ENCODE measurements around the gene SH3TC2. TPM values are rescaled to one million over a fixed set of nuclear protein-coding genes. Genes with fewer than 3 reads are reported as not detected.
A peak's percentile ranks its signal among the peaks of the same experiment; 100 is the strongest.

The SH3TC2 gene
- total and polyA plus RNA-seq, 8 donors = under 0.01 to 3.1 (median 0.46) TPM; not detected in 1

- 91 to 98% (median 97%) methylated on average over 3 of the region's 3 CpGs for WGBS, 5 donors
- DNase-seq = no peak
- no peaks in the 10 kb centered on the region for H3K27me3 ChIP-seq
- no peak overlapping the region for H3K4me3 ChIP-seq
- intact Hi-C loops (cut with DNase I; ENCODE audit: low total_unique reads) = no loop called here
- H3K27ac ChIP-seq = peak overlapping the region in 2 of 5 donors; percentile 37 to 74
- H3K36me3 ChIP-seq = no peaks in the 10 kb centered on the region
- H3K4me1 ChIP-seq = peaks cover 9 to 46% (median 31%) of the 10 kb centered on the region in 4 donors
- TF ChIP-seq, protein P1, sequence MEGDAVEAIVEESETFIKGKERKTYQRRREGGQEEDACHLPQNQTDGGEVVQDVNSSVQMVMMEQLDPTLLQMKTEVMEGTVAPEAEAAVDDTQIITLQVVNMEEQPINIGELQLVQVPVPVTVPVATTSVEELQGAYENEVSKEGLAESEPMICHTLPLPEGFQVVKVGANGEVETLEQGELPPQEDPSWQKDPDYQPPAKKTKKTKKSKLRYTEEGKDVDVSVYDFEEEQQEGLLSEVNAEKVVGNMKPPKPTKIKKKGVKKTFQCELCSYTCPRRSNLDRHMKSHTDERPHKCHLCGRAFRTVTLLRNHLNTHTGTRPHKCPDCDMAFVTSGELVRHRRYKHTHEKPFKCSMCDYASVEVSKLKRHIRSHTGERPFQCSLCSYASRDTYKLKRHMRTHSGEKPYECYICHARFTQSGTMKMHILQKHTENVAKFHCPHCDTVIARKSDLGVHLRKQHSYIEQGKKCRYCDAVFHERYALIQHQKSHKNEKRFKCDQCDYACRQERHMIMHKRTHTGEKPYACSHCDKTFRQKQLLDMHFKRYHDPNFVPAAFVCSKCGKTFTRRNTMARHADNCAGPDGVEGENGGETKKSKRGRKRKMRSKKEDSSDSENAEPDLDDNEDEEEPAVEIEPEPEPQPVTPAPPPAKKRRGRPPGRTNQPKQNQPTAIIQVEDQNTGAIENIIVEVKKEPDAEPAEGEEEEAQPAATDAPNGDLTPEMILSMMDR (IDR thresholded peaks at IDR 0.05) = no peak
- TF ChIP-seq POLR2A (IDR thresholded peaks at IDR 0.05) = no peak
- no peak for TF ChIP-seq EP300 (IDR thresholded peaks at IDR 0.05)
- no peak for TF ChIP-seq POLR2AphosphoS5 (IDR thresholded peaks at IDR 0.05)
- H3K9me3 ChIP-seq = no peaks in the 10 kb centered on the region
Measured at GRCh38 chr5:148970876-148971275, 92.0 kb downstream of the SH3TC2 start.

- H3K27me3 ChIP-seq = no peaks in the 10 kb centered on the region
- peak; percentile 67 to 72 for DNase-seq
- no peak overlapping the region for H3K4me3 ChIP-seq
- intact Hi-C loops (cut with DNase I; ENCODE audit: low total_unique reads) = no loop called here
- H3K4me1 ChIP-seq = peaks cover 9 to 52% (median 34%) of the 10 kb centered on the region in 4 donors
- H3K9me3 ChIP-seq = no peaks in the 10 kb centered on the region
- WGBS, 5 donors = 24 to 43% (median 29%) methylated on average over 2 of the region's 2 CpGs
- H3K36me3 ChIP-seq = no peaks in the 10 kb centered on the region
- peak overlapping the region; percentile 24 to 71 (median 48) for H3K27ac ChIP-seq
- TF ChIP-seq EP300 (IDR thresholded peaks at IDR 0.05) = no peak
- TF ChIP-seq, protein P1 (IDR thresholded peaks at IDR 0.05) = no peak
- no peak for TF ChIP-seq POLR2AphosphoS5 (IDR thresholded peaks at IDR 0.05)
- no peak for TF ChIP-seq POLR2A (IDR thresholded peaks at IDR 0.05)
Measured at GRCh38 chr5:148970228-148970627, 92.6 kb downstream of the SH3TC2 start.

- Histone ChIP-seq H3K9me3 (no peaks in the 10 kb centered on the region), H3K27me3 (no peaks in the 10 kb centered on the region), H3K4me3 (no peak overlapping the region), H3K4me1 (peaks cover 9 to 60% (median 35%) of the 10 kb centered on the region in 4 donors), H3K36me3 (no peaks in the 10 kb centered on the region), H3K27ac (peak overlapping the region in 2 of 5 donors; percentile 48 to 71)
- intact Hi-C loops (cut with DNase I; ENCODE audit: low total_unique reads) = no loop called here
- 62 to 87% (median 63%) methylated on average over 3 of the region's 3 CpGs for WGBS, 5 donors
- no peak for DNase-seq
- TF ChIP-seq POLR2A (IDR thresholded peaks at IDR 0.05) (no peak), EP300 (IDR thresholded peaks at IDR 0.05) (no peak), POLR2AphosphoS5 (IDR thresholded peaks at IDR 0.05) (no peak)
- TF ChIP-seq, protein P1 (IDR thresholded peaks at IDR 0.05) = no peak
Measured at GRCh38 chr5:148969291-148969690, 93.6 kb downstream of the SH3TC2 start.

DNA sequence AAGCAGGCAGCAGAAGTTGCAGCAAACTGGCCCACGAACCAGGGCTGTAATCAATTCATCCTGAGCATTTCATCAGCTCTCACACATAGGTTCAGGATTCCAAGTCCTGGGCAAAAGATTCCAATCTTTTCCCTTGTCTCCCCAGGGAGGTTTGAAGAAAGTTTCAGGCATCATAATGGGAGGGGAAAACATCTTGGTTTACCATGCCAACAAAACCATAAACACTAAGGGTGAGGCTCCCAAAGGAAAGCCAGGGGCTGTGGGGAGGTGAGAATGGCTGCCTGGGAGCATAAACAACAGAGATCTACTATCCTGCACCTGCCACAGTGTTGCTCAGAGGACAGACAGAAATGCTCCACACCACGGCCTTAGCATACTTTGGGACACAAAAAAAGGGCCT lies 94.6 kb downstream of the SH3TC2 start:
- intact Hi-C loops (cut with DNase I; ENCODE audit: low total_unique reads) = no loop called here
- TF ChIP-seq EP300 (IDR thresholded peaks at IDR 0.05) = no peak
- Histone ChIP-seq H3K9me3 (no peaks in the 10 kb centered on the region), H3K27ac (peak overlapping the region in 1 of 5 donors; percentile 38), H3K36me3 (no peaks in the 10 kb centered on the region), H3K27me3 (no peaks in the 10 kb centered on the region), H3K4me1 (peaks cover 9 to 64% (median 31%) of the 10 kb centered on the region in 4 donors), H3K4me3 (no peak overlapping the region)
- WGBS, 5 donors = 73 to 87% (median 83%) methylated on average over 2 of the region's 2 CpGs
- DNase-seq = no peak

DNA sequence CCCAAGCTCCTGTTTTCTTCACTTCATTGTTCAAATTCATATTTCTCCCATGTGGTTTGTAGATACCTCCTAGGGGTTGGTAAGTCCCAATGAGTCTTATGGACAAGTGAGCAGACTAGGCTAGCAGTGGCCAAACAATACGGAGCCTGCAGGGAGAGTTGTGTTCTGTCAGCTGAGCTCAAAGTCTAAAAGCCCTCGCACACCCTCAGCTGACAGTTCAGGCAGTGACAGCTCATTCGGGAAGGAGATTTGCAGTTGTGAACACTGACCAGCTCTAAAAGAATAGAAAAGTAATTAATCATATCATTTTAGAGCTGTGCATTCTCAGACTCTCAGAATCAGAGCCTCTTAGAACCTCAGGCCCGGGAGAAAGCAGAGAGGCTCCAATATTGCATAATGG lies 95.1 kb downstream of the SH3TC2 start:
- H3K9me3 ChIP-seq = no peaks in the 10 kb centered on the region
- no peak for TF ChIP-seq POLR2AphosphoS5 (IDR thresholded peaks at IDR 0.05)
- no peak for TF ChIP-seq EP300 (IDR thresholded peaks at IDR 0.05)
- TF ChIP-seq, protein P1 (IDR thresholded peaks at IDR 0.05) = no peak
- 69 to 90% (median 75%) methylated on average over 4 of the region's 4 CpGs for WGBS, 5 donors
- peaks cover 5 to 59% (median 26%) of the 10 kb centered on the region in 4 donors for H3K4me1 ChIP-seq
- no peaks in the 10 kb centered on the region for H3K36me3 ChIP-seq
- no peaks in the 10 kb centered on the region for H3K27me3 ChIP-seq
- intact Hi-C loops (cut with DNase I; ENCODE audit: low total_unique reads) = no loop called here
- no peak for DNase-seq
- H3K27ac ChIP-seq = peak overlapping the region in 1 of 5 donors; percentile 38
- no peak overlapping the region for H3K4me3 ChIP-seq
